Hematopoietic multipotent progenitor cell treated with erythropoietin and hydrocortisone succinate and interleukin-3 and kit ligand, for 4 days (in vitro differentiated cells): Measurements from ENCODE around the gene LRSAM1.

Source experiments
- DNase-seq: peaks from one replicate; pipeline ENCODE4 v3.0.0-alpha.2; 2015

Gene LRSAM1

DNA sequence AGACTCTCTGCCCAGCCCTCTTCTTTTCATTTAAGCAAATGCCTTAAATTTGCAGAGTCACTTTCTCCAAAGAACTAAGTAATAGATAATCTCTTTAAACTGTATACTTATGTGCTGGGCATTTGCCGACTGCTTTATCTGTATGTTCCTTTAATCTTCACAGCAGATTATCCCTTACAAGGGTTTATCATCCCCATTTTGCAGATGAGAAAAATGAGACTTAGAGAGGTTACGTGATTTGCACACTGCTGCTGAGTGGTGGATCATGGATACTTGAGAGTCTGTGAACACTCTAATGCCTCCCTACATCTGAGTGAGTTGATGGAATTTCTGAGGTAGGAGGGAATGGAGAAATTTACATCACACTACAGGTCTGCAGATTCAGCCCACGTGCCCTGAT is 23.0 kb upstream of the LRSAM1 start:
- no peak for DNase-seq

GRCh38 chr9:127430415-127430814 is 20.9 kb upstream of the LRSAM1 start:
- no peak for DNase-seq

- DNase-seq = peak; percentile 37
These were observed 13.6 kb upstream of the LRSAM1 start for GRCh38 chr9:127437497-127438264.

DNA sequence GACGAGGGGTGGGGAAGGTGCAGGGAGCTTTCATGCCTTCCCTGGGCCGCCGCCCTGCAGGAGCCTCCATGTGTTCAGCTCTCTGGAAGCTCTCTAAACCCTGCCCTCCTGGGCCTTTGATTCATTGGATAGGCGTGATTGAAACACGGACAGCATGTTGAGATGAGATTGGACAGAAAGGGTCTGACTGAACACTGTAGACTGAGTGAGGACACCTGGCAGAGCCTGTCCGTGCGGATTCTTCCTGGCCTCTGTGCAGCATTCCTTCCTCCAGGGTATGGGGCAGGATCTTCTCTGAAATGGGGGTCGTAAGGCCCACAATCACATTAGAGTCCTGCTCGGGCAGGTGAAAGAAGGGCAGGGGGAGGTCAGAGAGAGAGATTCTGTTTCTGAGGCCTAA is 12.9 kb upstream of the LRSAM1 start:
- no peak for DNase-seq

DNA sequence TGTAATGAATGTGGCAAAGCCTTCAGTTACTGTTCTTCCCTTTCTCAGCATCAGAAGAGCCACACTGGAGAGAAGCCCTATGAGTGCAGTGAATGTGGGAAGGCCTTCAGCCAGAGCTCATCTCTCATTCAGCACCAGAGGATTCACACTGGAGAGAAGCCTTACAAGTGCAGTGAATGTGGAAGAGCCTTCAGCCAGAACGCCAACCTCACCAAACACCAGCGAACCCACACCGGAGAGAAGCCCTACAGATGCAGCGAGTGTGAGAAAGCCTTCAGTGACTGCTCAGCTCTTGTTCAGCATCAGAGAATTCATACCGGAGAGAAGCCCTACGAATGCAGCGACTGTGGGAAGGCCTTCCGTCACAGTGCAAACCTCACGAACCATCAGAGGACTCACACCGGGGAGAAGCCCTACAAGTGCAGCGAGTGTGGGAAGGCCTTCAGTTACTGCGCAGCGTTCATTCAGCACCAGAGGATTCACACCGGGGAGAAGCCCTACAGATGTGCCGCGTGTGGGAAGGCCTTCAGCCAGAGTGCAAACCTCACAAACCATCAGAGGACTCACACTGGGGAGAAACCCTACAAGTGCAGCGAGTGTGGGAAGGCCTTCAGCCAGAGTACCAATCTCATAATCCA is 6.9 kb upstream of the LRSAM1 start:
- DNase-seq = peak; percentile 13

GRCh38 chr9:127444921-127445850 is 6.1 kb upstream of the LRSAM1 start:
- DNase-seq = peak; percentile 41

GRCh38 chr9:127445851-127446712 is 5.2 kb upstream of the LRSAM1 start:
- peak; percentile 45 for DNase-seq

DNA sequence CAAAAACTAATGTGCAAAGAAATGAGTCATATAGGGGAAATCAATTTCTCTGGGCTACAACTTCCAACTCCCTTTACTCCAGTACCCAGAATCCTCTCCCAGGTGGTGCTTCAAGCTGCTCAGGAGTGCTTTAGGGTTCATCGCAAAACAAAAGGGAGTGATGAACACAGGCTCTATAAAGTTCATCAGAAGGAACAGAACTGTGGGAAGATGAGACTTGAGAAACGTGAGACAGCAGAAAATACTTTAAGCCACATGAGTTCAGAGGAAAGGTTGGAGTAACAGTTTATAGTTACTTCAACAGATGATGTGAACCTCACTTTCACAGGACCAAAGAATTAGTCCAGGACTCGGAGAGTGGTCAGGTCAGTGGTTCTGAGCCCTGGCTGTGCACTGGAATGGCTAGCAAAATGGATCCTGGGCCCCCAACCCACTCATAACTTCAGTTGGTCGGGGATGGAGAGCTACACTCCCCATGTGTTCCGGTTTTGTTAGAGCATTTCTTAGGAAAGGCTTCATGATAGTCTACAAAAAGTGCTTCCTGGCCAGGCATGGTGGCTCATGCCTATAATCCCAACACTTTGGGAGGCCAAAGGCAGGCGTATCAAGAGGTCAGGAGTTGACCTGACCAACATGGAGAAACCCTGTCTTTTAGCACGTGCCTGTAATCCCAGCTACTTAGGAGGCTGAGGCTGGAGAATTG is 4.4 kb upstream of the LRSAM1 start:
- DNase-seq = peak; percentile 31

GRCh38 chr9:127447416-127448111 is 3.7 kb upstream of the LRSAM1 start:
- peak; percentile 29 for DNase-seq

DNA sequence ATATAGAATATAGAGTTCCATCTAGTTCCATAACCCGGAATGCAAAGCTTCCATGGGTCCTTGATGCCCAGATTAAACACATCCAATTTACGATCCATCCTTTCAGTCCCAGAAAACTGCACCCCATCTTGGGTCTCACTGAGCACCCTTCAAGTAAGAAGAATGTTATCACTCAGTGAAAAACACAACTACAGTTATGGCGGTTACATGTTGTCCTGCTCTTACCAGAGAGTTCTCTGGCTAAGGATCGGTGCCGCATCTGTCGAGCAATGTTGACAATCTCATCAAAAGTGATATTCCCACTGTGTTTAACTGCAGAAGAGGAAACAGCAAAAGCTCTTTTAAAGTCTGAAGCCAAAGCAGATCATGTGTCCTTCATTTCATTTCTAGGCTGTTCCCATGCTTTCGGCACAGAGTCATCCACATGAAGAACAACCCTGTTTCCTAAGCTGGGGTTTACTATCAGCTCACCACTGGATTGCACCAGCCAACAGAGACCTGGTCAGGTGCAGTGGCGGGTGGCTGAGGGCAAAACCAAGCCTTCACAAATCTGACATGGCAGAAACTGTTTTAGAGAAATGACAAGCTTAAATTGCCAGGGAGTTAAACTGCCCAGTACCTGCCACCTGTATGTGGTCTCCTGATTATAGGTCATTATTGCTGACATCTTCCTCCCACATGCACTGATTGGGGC is 3.1 kb upstream of the LRSAM1 start:
- peak; percentile 24 for DNase-seq

GRCh38 chr9:127449332-127449966 is 1.9 kb upstream of the LRSAM1 start:
- peak; percentile 28 for DNase-seq

- DNase-seq = peak; percentile 63
These were observed 1.0 kb upstream of the LRSAM1 start for GRCh38 chr9:127450243-127450760.

DNA sequence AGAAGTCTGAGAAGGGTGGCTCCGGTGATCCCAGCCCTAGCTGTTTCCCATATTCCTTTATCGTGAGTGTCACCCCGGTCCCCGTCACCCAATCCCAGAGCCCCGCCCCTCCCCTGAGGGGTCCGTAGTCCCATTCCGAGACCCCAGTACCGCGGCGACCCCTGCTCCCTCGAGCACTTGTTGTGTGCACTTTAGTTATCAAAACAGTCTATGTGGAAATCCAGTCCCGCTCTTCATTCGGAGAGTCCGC is 223 bp downstream of the LRSAM1 start:
- DNase-seq = no peak

- peak; percentile 85 for DNase-seq
These were observed 747 bp downstream of the LRSAM1 start for GRCh38 chr9:127451858-127452656.

DNA sequence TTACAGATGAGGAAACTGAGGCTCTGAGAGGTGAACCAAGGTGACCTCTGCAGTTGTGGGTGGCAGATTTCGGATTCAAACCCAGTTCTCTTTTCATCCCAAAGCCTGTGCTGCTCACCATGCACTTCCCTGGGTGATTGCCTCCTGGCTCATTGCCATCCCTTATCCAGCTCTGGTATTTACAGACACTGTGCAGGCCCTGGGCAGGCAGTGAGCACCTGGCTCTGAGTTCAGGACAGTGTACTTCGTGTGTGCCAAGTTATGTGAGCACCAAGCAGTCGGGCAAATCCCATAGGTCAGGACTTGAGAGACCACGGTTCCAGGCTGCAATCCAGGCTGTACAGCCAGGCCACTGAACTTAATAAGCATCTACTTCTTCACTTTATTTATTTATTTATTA is 1.4 kb downstream of the LRSAM1 start:
- peak; percentile 48 for DNase-seq

- peak; percentile 96 for DNase-seq
These were observed 4.1 kb downstream of the LRSAM1 start for GRCh38 chr9:127455324-127455992.

DNA sequence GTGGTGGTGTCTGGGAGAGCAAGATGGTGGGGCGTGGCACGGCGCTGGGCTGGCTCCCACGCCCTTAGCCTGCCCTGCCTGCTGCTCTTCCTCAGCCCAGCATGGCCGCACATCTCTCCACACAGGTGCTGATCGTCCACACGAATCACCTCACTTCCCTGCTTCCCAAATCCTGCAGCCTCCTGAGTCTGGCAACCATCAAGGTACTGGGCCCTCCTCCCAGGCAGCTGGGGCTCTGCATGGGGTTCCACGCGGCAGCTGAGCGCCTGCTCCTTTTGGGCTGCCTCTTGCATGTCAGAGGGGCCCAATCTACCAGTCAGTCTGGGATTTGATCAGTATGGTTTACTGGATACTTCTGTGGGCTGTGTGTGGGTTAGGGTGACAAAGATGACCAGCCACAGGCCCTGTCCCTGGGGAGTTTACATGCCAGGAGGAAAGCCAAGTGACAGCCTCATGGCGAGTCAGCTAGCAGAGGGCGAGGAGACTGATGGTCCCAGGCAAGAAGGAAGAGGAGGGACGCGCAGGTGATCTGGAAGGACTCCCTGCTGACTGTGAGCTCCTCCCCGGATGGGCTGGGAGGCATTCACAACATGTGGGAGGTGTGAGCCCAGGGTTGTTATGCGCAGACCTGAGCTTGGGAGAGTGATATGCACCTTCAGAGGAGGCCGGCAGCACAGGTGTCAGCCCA is 6.0 kb downstream of the LRSAM1 start:
- DNase-seq = no peak

DNA sequence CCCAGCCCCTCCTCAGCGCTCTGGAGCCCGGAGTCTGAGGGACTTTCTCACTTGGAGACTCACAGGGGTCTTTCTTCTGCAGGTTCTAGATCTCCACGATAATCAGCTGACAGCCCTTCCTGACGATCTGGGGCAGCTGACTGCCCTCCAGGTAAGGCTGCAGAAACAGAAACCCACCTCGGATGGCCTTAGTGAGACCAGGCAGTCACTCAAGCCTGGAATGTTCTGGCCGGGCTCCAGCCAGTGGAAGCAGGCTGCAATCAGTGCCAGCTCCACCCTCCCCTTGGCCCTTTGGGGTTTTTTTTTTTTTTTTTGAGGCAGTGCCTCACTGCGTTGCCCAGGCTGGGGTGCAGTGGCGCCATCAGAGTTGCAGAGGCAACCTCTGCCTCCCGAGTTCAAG is 7.6 kb downstream of the LRSAM1 start:
- no peak for DNase-seq
